Ovary (tissue), 9 donors: Measurements from ENCODE around the gene DCAF6. TPM values are rescaled to one million over a fixed set of nuclear protein-coding genes. Genes with fewer than 3 reads are reported as not detected.

Experiments used
- DNase-seq, 5 donors: peaks; one replicate each; pipeline ENCODE4 v3.0.0-alpha.2; 2019 to 2020
- H3K27ac ChIP-seq, 2 donors: fragments of 200-600 bp; one replicate each; pipeline versions ENCODE4 v1.5.1 to v1.8.0; 2019 to 2022
- H3K27me3 ChIP-seq: fragments of 200-600 bp; one replicate; pipeline ENCODE4 v1.8.0; 2022
- H3K36me3 ChIP-seq: fragments of 200-600 bp; sonication (generic); one replicate; pipeline ENCODE4 v1.5.1; 2019
- H3K4me1 ChIP-seq: one replicate; pipeline ENCODE4 v1.8.1; 2013; ENCODE audit warnings: mild to moderate bottlenecking, moderate library complexity; ENCODE audit not compliant: insufficient read depth
- H3K4me3 ChIP-seq: fragments of 200-600 bp; sonication (generic); one replicate; pipeline ENCODE4 v1.5.1; 2017
- H3K9me3 ChIP-seq, 2 donors: fragments of 200-600 bp in 1 of 2; sonication (generic) in 1 of 2; one replicate each; pipeline versions ENCODE4 v1.5.1 to v1.8.1; 2013 to 2019; ENCODE audit warnings: mild to moderate bottlenecking in 1 of 2, moderate library complexity in 1 of 2
- EP300 ChIP-seq: sonication (generic); formaldehyde crosslinking; IDR thresholded peaks from one replicate; pipeline ENCODE4 v1.6.1; 2017; ENCODE audit warnings: antibody characterized with exemption
- POLR2A ChIP-seq: fragments of 450-650 bp; IDR thresholded peaks from one replicate; pipeline ENCODE4 v1.6.1; 2017; ENCODE audit warnings: antibody characterized with exemption, mild to moderate bottlenecking, moderate library complexity
- WGBS, 3 donors: extraction: QIAGEN DNeasy Blood & Tissue Kit in 1 of 3; methylation state at CpG; one replicate each; pipeline versions ENCODE4 v1.1.5 to v1.1.7; 2013 to 2017; 5-methylcytosine and 5-hydroxymethylcytosine counted together
- intact Hi-C, 4 donors: fragments of 100-400 bp; cut with DNase I; formaldehyde crosslinking; loops; one replicate each; pipeline versions ENCODE4 v1.11.0 to v1.15.1; 2022 to 2023
- polyA plus RNA-seq, 2 donors: library from polyadenylated mRNA; stranded (reverse); fragments of 200-250 nt in 1 of 2; fragments of 350-450 nt in 1 of 2; fragmentation: Illumina TruSeq in 1 of 2; extraction: RNeasy Lipid Tissue Mini Kit (QIAGEN cat#74804) in 1 of 2; gene quantifications; one replicate each; pipeline ENCODE4 v1.2.3, GENCODE V29; 2013 to 2014
- total RNA-seq, 7 donors: library from RNA; depleted of rRNA in 2 of 7; stranded (reverse); fragments of >200 nt in 2 of 7; fragmentation: NEBNext Ultra II Directional in 3 of 7; extraction: Animal tissue kit (Norgen Biotek cat#: 25700) in 3 of 7; gene quantifications; one replicate each; pipeline versions ENCODE4 v1.1.0 to v1.2.4, GENCODE V29; 2016 to 2023
- TF ChIP-seq, protein P1 (sequence below), 3 donors: fragments of 450-650 bp in 2 of 3; fragments of 200-600 bp in 1 of 3; IDR thresholded peaks; one replicate each; pipeline versions ENCODE4 v1.5.1 to v1.8.0; 2016 to 2022; ENCODE audit warnings: antibody characterized with exemption in 3 of 3, mild to moderate bottlenecking in 1 of 3
- donor health status: DM: no; HTN: no; CAD: no; lungs with moderate emphysema.
- donor health status: DM: no; HTN: no; CAD: no.
- donor health status: Bipolar disorder and iron deficiency.
- donor health status: DM: yes; HTN: yes; CAD: no.
- donor health status: DM: no; HTN: no; CAD: no.
- donor health status: DM: yes; HTN: yes; CAD: no.

DCAF6 gene
- total and polyA plus RNA-seq, 9 donors: 32.1 to 65.9 (median 44.4) TPM

DNA sequence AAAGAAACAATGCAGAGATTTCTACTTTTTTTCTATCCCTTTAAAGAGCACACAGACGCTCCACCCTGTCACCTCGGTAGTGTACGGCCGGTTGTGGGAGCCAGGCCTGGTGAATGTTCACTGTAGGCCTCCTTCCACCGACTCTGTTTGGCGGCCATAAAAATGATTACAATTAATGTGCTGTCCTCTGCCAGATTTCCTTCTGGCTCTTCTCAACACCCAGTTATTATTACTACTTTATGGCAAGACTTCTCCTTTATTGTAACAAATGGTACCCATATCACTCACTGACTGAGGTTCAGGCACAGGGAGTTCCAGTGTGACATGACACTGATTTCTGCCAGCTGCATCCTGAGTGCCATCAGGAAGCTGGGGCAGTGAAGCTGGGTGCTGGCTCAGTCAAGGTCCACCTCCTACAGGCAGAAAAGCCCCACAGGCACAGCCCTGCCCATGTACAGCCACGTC is 162.9 kb downstream of the DCAF6 start:
- H3K9me3 ChIP-seq: no peaks in the 10 kb centered on the region
- intact Hi-C loops: no loop called here
- TF ChIP-seq POLR2A (no peak), EP300 (no peak)
- TF ChIP-seq, protein P1, sequence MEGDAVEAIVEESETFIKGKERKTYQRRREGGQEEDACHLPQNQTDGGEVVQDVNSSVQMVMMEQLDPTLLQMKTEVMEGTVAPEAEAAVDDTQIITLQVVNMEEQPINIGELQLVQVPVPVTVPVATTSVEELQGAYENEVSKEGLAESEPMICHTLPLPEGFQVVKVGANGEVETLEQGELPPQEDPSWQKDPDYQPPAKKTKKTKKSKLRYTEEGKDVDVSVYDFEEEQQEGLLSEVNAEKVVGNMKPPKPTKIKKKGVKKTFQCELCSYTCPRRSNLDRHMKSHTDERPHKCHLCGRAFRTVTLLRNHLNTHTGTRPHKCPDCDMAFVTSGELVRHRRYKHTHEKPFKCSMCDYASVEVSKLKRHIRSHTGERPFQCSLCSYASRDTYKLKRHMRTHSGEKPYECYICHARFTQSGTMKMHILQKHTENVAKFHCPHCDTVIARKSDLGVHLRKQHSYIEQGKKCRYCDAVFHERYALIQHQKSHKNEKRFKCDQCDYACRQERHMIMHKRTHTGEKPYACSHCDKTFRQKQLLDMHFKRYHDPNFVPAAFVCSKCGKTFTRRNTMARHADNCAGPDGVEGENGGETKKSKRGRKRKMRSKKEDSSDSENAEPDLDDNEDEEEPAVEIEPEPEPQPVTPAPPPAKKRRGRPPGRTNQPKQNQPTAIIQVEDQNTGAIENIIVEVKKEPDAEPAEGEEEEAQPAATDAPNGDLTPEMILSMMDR (IDR thresholded peaks at IDR 0.05): no peak
- no peak overlapping the region for H3K27ac ChIP-seq
- no peaks in the 10 kb centered on the region for H3K36me3 ChIP-seq
- no peaks in the 10 kb centered on the region for H3K4me1 ChIP-seq
- no peak for DNase-seq
- WGBS, 3 donors: 41 to 57% (median 47%) methylated on average over 7 of the region's 7 CpGs
- H3K27me3 ChIP-seq: no peaks in the 10 kb centered on the region
- H3K4me3 ChIP-seq: no peak overlapping the region

DNA sequence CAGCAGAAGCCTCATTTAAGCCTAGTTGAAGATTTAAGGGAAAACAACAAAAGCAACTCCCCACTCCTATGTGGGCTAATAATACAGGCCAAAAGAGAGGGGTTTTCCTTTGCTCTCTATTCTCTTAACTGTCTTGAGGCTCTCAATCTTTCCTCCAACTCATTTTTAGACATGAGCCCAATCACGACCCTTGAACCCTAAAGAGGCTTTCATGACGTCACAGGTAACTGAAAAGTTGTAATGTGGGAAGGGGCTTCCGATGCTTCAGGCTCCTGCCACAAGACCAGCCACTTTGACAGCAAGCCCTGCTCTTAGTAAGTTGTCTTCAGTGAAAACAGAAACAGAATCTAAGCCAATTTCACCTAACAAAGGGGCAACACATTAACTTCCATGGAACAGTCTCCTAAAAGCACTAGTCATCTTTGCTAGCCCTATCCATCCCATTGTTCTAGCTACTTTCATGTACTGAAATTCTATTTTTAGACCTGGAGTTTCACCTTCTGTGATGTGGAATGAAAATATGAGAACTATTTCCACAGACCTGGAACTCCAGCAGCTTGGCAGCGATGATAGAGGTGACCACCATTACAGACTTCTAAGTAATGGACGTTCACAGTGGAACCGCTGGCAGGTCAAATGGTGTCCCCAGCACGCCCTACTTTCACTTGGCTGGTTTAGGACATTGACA is 164.0 kb downstream of the DCAF6 start:
- no peaks in the 10 kb centered on the region for H3K9me3 ChIP-seq
- intact Hi-C loops: no loop called here
- no peak for DNase-seq
- no peaks in the 10 kb centered on the region for H3K27me3 ChIP-seq
- no peaks in the 10 kb centered on the region for H3K4me1 ChIP-seq
- TF ChIP-seq POLR2A (no peak), EP300 (no peak)
- TF ChIP-seq, protein P1 (IDR thresholded peaks at IDR 0.05): no peak
- WGBS, 3 donors: 90 to 94% (median 91%) methylated on average over 7 of the region's 7 CpGs
- no peak overlapping the region for H3K4me3 ChIP-seq
- no peak overlapping the region for H3K27ac ChIP-seq
- H3K36me3 ChIP-seq: no peaks in the 10 kb centered on the region

DNA sequence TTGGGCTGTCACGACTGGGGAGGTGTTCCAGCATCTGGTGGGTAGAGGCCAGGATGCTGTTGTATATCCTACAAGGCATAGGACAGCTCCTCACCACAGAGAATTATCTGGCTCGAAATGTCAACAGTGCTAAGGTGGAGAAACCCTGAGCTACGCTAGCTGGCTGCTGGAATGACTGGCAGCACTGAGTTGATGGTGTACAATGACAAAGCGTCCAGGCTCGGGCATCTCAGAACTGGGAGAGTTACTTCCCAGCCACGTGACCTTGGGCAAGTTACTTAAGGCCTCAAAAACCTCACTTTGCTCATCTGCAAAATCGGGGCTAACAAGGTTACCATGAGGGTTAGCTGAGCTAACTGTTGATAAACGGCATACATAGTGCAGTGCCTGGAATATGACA is 164.9 kb downstream of the DCAF6 start:
- H3K4me3 ChIP-seq: no peak overlapping the region
- TF ChIP-seq EP300 (no peak), POLR2A (no peak)
- TF ChIP-seq, protein P1 (IDR thresholded peaks at IDR 0.05): no peak
- 89 to 94% (median 94%) methylated on average over 8 of the region's 8 CpGs for WGBS, 3 donors
- no peak overlapping the region for H3K27ac ChIP-seq
- H3K4me1 ChIP-seq: no peaks in the 10 kb centered on the region
- no peaks in the 10 kb centered on the region for H3K9me3 ChIP-seq
- no peaks in the 10 kb centered on the region for H3K36me3 ChIP-seq
- intact Hi-C loops: no loop called here
- H3K27me3 ChIP-seq: no peaks in the 10 kb centered on the region
- no peak for DNase-seq

DNA sequence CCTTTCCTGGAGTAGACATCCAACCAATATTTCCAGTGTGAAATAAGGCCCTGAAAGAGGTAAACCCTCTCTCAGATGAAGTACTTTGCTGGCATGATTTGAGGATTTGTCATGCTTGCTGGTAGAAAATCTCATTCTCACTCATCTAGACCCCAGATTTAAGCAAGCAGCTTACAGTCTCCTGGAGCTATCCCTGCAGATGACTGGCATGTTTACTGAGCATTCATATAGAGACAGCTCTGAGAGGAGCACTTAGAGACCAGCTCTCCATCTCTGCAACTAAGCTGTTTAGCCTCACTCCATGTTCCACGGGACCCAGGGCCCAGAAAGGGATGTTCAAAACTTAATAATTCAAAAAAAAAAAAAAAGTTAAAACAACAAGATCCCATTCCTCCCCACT is 166.0 kb downstream of the DCAF6 start:
- no peaks in the 10 kb centered on the region for H3K36me3 ChIP-seq
- WGBS, 3 donors: 68 to 78% (median 73%) methylated on average over 1 of the region's 1 CpG
- TF ChIP-seq, protein P1 (IDR thresholded peaks at IDR 0.05): no peak
- TF ChIP-seq POLR2A (no peak), EP300 (no peak)

More for the DNA sequence above, 166.0 kb downstream of the DCAF6 start:
- Histone ChIP-seq H3K4me3 (no peak overlapping the region), H3K4me1 (no peaks in the 10 kb centered on the region), H3K27ac (no peak overlapping the region), H3K9me3 (no peaks in the 10 kb centered on the region), H3K27me3 (no peaks in the 10 kb centered on the region)
- intact Hi-C loops: no loop called here
- no peak for DNase-seq
